HEK293T (cell line): ENCODE measurements around the gene ZNF860.

Experiments used
- ARNT ChIP-seq: fragments of 450-650 bp; IDR thresholded peaks from 2 replicates; pipeline ENCODE4 v1.6.1; 2017; ENCODE audit warnings: mild to moderate bottlenecking
- BHLHE40 ChIP-seq: fragments of 450-650 bp; IDR thresholded peaks from 2 replicates; pipeline ENCODE4 v1.6.1; 2016; ENCODE audit warnings: mild to moderate bottlenecking, moderate library complexity, borderline replicate concordance
- CTBP1 ChIP-seq: fragments of 450-650 bp; IDR thresholded peaks from 2 replicates; pipeline ENCODE4 v1.6.1; 2016; ENCODE audit warnings: borderline replicate concordance
- ELF4 ChIP-seq: fragments of 450-650 bp; IDR thresholded peaks from 2 replicates; pipeline ENCODE4 v1.6.1; 2017; ENCODE audit warnings: antibody characterized with exemption
- FOXA1 ChIP-seq: fragments of 450-650 bp; IDR thresholded peaks from 2 replicates; pipeline ENCODE4 v1.6.1; 2016; ENCODE audit warnings: mild to moderate bottlenecking
- FOXK2 ChIP-seq: fragments of 450-650 bp; IDR thresholded peaks from 2 replicates; pipeline ENCODE4 v1.6.1; 2016; ENCODE audit warnings: mild to moderate bottlenecking
- FOXM1 ChIP-seq: fragments of 450-650 bp; IDR thresholded peaks from 2 replicates; pipeline ENCODE4 v1.6.1; 2017; ENCODE audit warnings: mild to moderate bottlenecking, borderline replicate concordance
- LEF1 ChIP-seq: fragments of 450-650 bp; IDR thresholded peaks from 2 replicates; pipeline ENCODE4 v1.6.1; 2017; ENCODE audit warnings: mild to moderate bottlenecking, borderline replicate concordance
- NFRKB ChIP-seq: fragments of 450-650 bp; IDR thresholded peaks from 2 replicates; pipeline ENCODE4 v1.6.1; 2016; ENCODE audit warnings: mild to moderate bottlenecking, moderate library complexity
- SP1 ChIP-seq: fragments of 450-650 bp; IDR thresholded peaks from 2 replicates; pipeline ENCODE4 v1.6.1; 2017
- SUZ12 ChIP-seq: fragments of 450-650 bp; IDR thresholded peaks from 2 replicates; pipeline ENCODE4 v1.6.1; 2016; ENCODE audit warnings: mild to moderate bottlenecking
- TF ChIP-seq, protein P1 (sequence below): fragments of 450-650 bp; IDR thresholded peaks from 2 replicates; pipeline ENCODE4 v1.6.1; 2016

GRCh38 chr3:31946484-31947081 lies 35.0 kb upstream of the ZNF860 start:
- TF ChIP-seq NFRKB (no peak), SP1 (no peak), LEF1 (no peak), FOXM1 (no peak), SUZ12 (no peak), CTBP1 (no peak), FOXA1 (no peak), BHLHE40 (no peak), FOXK2 (no peak), ARNT (no peak), ELF4 (no peak)
- TF ChIP-seq, protein P1, sequence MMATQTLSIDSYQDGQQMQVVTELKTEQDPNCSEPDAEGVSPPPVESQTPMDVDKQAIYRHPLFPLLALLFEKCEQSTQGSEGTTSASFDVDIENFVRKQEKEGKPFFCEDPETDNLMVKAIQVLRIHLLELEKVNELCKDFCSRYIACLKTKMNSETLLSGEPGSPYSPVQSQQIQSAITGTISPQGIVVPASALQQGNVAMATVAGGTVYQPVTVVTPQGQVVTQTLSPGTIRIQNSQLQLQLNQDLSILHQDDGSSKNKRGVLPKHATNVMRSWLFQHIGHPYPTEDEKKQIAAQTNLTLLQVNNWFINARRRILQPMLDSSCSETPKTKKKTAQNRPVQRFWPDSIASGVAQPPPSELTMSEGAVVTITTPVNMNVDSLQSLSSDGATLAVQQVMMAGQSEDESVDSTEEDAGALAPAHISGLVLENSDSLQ, result no peak
